Stimulated activated CD8-positive, alpha-beta memory T cell treated with anti-CD3 and anti-CD28 coated beads, Interleukin-7, amount 100 ng/mL, for 4 hours (primary cell): Measurements from ENCODE around the gene DNAJC30.

Source experiments
- DNase-seq, 2 donors: peaks; one replicate each; pipeline ENCODE4 v3.0.0-alpha.2; 2020; ENCODE audit warnings: low read depth in 2 of 2

Gene DNAJC30

GRCh38 chr7:73648593-73649332 is 34.5 kb downstream of the DNAJC30 start:
- no peak for DNase-seq

GRCh38 chr7:73647725-73648592 is 35.3 kb downstream of the DNAJC30 start:
- peak in 1 of 2 donors; percentile 19 for DNase-seq

GRCh38 chr7:73646785-73647724 is 36.2 kb downstream of the DNAJC30 start:
- DNase-seq = no peak

GRCh38 chr7:73645643-73646174 is 37.5 kb downstream of the DNAJC30 start:
- DNase-seq = no peak

- DNase-seq = no peak
These were observed 38.5 kb downstream of the DNAJC30 start for GRCh38 chr7:73644688-73645286.

GRCh38 chr7:73642834-73643233 is 40.4 kb downstream of the DNAJC30 start:
- no peak for DNase-seq

- DNase-seq = no peak
These were observed 44.3 kb downstream of the DNAJC30 start for GRCh38 chr7:73638911-73639310.

GRCh38 chr7:73635428-73636200 is 47.6 kb downstream of the DNAJC30 start:
- DNase-seq = no peak

- DNase-seq = no peak
These were observed 49.4 kb downstream of the DNAJC30 start for GRCh38 chr7:73633844-73634243.

GRCh38 chr7:73633323-73633722 is 49.9 kb downstream of the DNAJC30 start:
- no peak for DNase-seq

- no peak for DNase-seq
These were observed 51.7 kb downstream of the DNAJC30 start for GRCh38 chr7:73631558-73631957.
